Gastroesophageal sphincter (tissue), 3 donors: ENCODE measurements around the gene PSMB3.
"Not testable (repeated sequence)": the region's sequence is repeated elsewhere in the genome, so short reads cannot be mapped to it uniquely, and the experiment has no call there.

Source experiments
- CTCF ChIP-seq, 4 experiments: fragments of 200-600 bp in 2 of 4; fragments of 450-650 bp in 2 of 4; sonication (generic) in 1 of 4; IDR thresholded peaks; one replicate each; pipeline ENCODE4 v1.5.1; 2017 to 2019; ENCODE audit warnings: antibody characterized with exemption in 4 of 4, mild to moderate bottlenecking in 2 of 4, moderate library complexity in 2 of 4
- EP300 ChIP-seq: sonication (generic); formaldehyde crosslinking; IDR thresholded peaks from one replicate; pipeline ENCODE4 v1.6.1; 2017; ENCODE audit warnings: antibody characterized with exemption, mild to moderate bottlenecking
- POLR2A ChIP-seq, 2 donors: fragments of 450-650 bp; IDR thresholded peaks; one replicate each; pipeline ENCODE4 v1.6.1; 2017; ENCODE audit warnings: antibody characterized with exemption in 2 of 2, mild to moderate bottlenecking in 2 of 2, moderate library complexity in 1 of 2
- POLR2AphosphoS5 ChIP-seq: sonication (generic); formaldehyde crosslinking; IDR thresholded peaks from one replicate; pipeline ENCODE4 v1.6.1; 2017; ENCODE audit warnings: antibody characterized with exemption

GRCh38 chr17:38726145-38726544 is 26.4 kb upstream of the PSMB3 start:
- not testable (repeated sequence) for TF ChIP-seq CTCF (IDR thresholded peaks at IDR 0.05); POLR2A (IDR thresholded peaks at IDR 0.05); POLR2AphosphoS5; EP300
